Mucosa of gallbladder (tissue), 1 donor: ENCODE measurements around the gene ELK4. TPM values are rescaled to one million over a fixed set of nuclear protein-coding genes. Genes with fewer than 3 reads are reported as not detected.
"Not testable (repeated sequence)": the region's sequence is repeated elsewhere in the genome, so short reads cannot be mapped to it uniquely, and the experiment has no call there.

Experiments
- DNase-seq: peaks from one replicate; pipeline ENCODE4 v3.0.0-alpha.2; 2020; ENCODE audit warnings: low spot score
- total RNA-seq: library from RNA; stranded (reverse); gene quantifications from one replicate; pipeline ENCODE4 v1.2.1, GENCODE V29; 2021
- donor health status: DM: no; HTN: no; CAD: no.

The ELK4 gene
- total RNA-seq, 1 donor from 2014 or later, result 74.8 TPM

- no peak for DNase-seq
Measured at GRCh38 chr1:205664399-205665017, 32.7 kb upstream of the ELK4 start.

GRCh38 chr1:205663286-205663936 lies 31.6 kb upstream of the ELK4 start:
- DNase-seq, result no peak

- DNase-seq, result no peak
Measured at GRCh38 chr1:205662791-205663190, 31.0 kb upstream of the ELK4 start.

GRCh38 chr1:205662135-205662738 lies 30.4 kb upstream of the ELK4 start:
- DNase-seq, result no peak

GRCh38 chr1:205661429-205662134 lies 29.8 kb upstream of the ELK4 start:
- DNase-seq, result no peak

- DNase-seq, result no peak
Measured at GRCh38 chr1:205660361-205660760, 28.6 kb upstream of the ELK4 start.

GRCh38 chr1:205658943-205659581 lies 27.3 kb upstream of the ELK4 start:
- peak; percentile 80 for DNase-seq

- DNase-seq, result no peak
Measured at GRCh38 chr1:205656236-205656635, 24.4 kb upstream of the ELK4 start.

- no peak for DNase-seq
Measured at GRCh38 chr1:205652984-205653383, 21.2 kb upstream of the ELK4 start.

GRCh38 chr1:205650241-205650640 lies 18.4 kb upstream of the ELK4 start:
- DNase-seq, result no peak

- no peak for DNase-seq
Measured at GRCh38 chr1:205645519-205645918, 13.7 kb upstream of the ELK4 start.

GRCh38 chr1:205642679-205643307 lies 11.0 kb upstream of the ELK4 start:
- no peak for DNase-seq

GRCh38 chr1:205639567-205639966 lies 7.8 kb upstream of the ELK4 start:
- DNase-seq, result no peak

- no peak for DNase-seq
Measured at GRCh38 chr1:205637854-205638468, 6.2 kb upstream of the ELK4 start.

GRCh38 chr1:205636732-205637131 lies 4.9 kb upstream of the ELK4 start:
- no peak for DNase-seq

GRCh38 chr1:205636138-205636530 lies 4.3 kb upstream of the ELK4 start:
- DNase-seq, result not testable (repeated sequence)

- DNase-seq, result no peak
Measured at GRCh38 chr1:205633421-205633976, 1.7 kb upstream of the ELK4 start.

GRCh38 chr1:205632669-205633169 lies 908 bp upstream of the ELK4 start:
- no peak for DNase-seq

- peak; percentile 70 for DNase-seq
Measured at GRCh38 chr1:205631010-205631767, 622 bp downstream of the ELK4 start.

GRCh38 chr1:205630651-205631009 lies 1.2 kb downstream of the ELK4 start:
- no peak for DNase-seq
